ENCODE results near the gene STEAP1B.

DNA sequence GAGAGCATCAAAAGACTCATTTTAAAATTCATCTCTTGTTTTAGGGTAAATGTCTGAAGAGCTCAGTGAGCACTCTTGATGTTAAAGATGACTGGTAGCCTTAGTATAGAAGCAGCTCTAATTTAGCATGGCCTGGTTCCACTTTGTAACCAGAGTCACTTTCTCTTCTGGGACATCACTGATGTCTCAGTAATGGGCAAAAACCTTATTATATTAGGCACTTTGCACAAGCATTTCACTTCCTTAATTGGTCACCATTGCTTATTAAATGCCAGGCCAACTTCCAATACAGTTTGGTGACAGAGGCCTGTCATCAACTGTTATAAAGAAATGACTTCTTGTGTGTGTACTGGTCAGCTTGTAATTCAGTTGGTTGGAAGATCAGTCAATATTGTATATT is 53.0 kb downstream of the STEAP1B start:
- TF ChIP-seq, protein P1, sequence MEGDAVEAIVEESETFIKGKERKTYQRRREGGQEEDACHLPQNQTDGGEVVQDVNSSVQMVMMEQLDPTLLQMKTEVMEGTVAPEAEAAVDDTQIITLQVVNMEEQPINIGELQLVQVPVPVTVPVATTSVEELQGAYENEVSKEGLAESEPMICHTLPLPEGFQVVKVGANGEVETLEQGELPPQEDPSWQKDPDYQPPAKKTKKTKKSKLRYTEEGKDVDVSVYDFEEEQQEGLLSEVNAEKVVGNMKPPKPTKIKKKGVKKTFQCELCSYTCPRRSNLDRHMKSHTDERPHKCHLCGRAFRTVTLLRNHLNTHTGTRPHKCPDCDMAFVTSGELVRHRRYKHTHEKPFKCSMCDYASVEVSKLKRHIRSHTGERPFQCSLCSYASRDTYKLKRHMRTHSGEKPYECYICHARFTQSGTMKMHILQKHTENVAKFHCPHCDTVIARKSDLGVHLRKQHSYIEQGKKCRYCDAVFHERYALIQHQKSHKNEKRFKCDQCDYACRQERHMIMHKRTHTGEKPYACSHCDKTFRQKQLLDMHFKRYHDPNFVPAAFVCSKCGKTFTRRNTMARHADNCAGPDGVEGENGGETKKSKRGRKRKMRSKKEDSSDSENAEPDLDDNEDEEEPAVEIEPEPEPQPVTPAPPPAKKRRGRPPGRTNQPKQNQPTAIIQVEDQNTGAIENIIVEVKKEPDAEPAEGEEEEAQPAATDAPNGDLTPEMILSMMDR (IDR thresholded peaks at IDR 0.05; ENCODE audit: low read depth, low read length), result no peak
- TF ChIP-seq POLR2A (IDR thresholded peaks at IDR 0.05; ENCODE audit: extremely low read depth, insufficient read length), result no peak
- TF ChIP-seq MYC (IDR thresholded peaks at IDR 0.05; ENCODE audit: low read depth, low read length), result no peak
- TF ChIP-seq, protein P2, sequence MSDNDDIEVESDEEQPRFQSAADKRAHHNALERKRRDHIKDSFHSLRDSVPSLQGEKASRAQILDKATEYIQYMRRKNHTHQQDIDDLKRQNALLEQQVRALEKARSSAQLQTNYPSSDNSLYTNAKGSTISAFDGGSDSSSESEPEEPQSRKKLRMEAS (IDR thresholded peaks at IDR 0.05; ENCODE audit: low read depth, low read length), result no peak
